HG03520 (cell line): ENCODE measurements around the gene HNRNPK.

Experiments
- ATAC-seq: cut with Tn5 transposase; IDR thresholded peaks from one replicate; pipeline ENCODE4 v1.9.1; 2021; ENCODE audit warnings: mild to moderate bottlenecking, moderate library complexity; ENCODE audit not compliant: unreplicated experiment

HNRNPK gene

GRCh38 chr9:83979812-83980394 lies at the start of gene HNRNPK:
HNRNPK (minus strand) TSS chr9:83980215; CDS start chr9:83978252, 1,963 bp downstream.
- peak; percentile 82 for ATAC-seq

- ATAC-seq = no peak
These were observed 47.2 kb upstream of the HNRNPK start for GRCh38 chr9:84027201-84027600.

- no peak for ATAC-seq
These were observed 44.1 kb upstream of the HNRNPK start for GRCh38 chr9:84024041-84024575.

DNA sequence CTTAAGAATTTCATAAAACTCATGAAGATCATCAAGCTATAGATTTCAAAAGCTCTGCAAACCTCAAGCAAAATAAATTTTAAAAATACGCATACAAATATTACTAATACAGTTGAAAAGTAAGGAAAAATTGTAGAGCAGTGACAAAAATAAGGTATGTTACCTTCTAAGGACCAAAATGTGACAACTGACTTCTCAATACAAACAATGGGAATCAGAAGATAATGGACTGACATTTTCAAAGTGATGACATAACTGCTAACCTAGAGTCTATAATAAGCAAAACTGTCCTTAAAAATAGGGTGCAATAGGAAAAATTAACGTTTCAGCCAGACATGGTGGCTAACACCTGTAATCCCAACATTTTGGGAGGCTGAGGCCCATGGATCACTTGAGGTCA lies 27.6 kb upstream of the HNRNPK start:
- ATAC-seq = no peak

GRCh38 chr9:84003246-84003645 lies 23.2 kb upstream of the HNRNPK start:
- no peak for ATAC-seq

- peak; percentile 61 for ATAC-seq
These were observed 22.3 kb upstream of the HNRNPK start for GRCh38 chr9:84002344-84002743.

DNA sequence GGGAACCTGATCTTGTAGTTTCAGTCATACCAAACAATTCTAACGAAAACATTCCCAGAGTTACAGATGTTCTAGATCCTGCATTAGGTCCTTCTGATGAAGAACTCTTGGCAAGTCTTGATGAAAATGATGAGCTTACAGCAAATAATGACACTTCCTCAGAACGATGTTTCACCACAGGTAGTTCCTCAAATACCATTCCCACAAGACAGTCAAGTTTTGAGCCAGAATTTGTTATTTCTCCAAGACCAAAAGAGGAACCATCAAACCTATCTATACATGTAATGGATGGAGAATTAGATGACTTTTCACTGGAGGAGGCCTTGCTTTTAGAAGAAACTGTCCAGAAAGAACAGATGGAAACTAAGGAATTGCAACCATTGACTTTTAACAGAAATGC lies 21.6 kb upstream of the HNRNPK start:
- ATAC-seq = no peak

- ATAC-seq = no peak
These were observed 20.2 kb upstream of the HNRNPK start for GRCh38 chr9:84000186-84000585.

DNA sequence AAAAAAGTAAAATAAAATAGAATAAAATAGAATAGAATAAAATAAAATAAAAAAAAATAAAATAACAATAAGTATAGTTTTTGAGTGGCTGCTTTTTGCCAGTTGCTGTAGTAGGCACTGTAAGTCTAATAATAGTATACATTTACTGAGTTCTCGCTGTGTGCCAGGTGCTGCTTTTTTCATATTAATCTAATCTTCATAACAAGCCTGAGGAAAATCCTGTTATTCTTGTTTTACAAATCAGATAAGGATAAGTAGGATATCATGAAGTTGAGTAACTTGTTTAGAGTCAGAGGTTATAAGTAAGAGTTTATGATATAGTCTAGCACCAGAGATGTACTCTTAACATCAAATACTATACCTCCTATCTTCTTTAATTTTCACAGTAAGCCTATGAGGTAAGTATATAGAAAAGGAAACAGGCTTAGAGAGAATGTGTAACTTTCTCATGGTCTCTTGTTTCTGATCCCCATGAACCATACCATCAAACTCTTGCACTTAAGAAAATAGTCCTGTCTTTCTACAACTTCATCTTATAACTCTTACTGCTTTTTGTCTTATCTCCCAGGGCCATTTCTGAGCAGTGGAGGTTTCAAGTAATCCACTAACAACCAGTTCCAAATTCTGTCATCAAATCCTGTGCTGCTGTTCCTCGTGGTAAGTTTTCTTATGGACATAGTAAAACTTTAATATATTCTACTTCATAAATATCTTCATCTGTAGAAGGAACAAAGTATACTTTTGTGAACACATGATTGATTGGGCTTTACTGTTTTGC lies 19.3 kb upstream of the HNRNPK start:
- ATAC-seq = no peak

GRCh38 chr9:83996126-83996525 lies 16.1 kb upstream of the HNRNPK start:
- no peak for ATAC-seq

DNA sequence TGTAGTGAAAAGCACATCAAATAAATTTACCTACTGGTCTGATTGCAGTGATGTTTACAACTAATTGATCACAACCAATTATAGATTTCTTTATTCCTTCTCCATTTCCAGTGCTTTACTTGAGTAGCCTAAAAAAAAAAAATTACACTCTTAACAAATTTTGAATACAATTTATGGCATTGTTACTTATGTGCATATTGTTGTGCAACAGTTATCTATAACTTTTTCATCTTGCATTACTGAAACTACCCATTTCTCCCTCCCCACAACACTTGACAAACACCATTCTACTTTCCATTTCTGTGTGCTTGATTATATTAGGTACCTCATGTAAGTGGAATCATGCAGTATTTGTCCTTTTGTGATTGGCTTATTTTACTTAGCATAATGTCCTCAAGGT lies 12.9 kb upstream of the HNRNPK start:
- ATAC-seq = no peak

- no peak for ATAC-seq
These were observed 12.4 kb upstream of the HNRNPK start for GRCh38 chr9:83992407-83992806.

DNA sequence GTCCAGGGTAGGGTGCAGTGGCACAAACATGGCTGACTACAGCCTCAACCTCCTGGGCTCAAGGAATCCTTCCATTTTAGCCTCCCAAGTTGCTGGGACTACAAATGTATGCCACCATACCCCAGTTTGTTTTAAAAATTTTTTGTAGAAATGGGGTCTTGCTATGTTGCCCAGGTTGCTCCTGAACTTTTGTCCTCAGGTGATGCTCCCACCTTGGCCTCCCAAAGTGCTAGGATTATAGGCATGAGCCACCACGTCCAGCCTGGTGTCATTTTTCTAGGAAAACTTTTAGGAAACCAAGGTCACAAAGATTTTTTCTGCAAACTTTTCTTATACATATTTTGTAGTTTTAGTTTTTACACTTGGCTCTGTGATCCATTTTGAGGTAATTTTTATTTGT lies 11.3 kb upstream of the HNRNPK start:
- no peak for ATAC-seq

- no peak for ATAC-seq
These were observed 8.4 kb upstream of the HNRNPK start for GRCh38 chr9:83988411-83988810.

- no peak for ATAC-seq
These were observed 7.4 kb upstream of the HNRNPK start for GRCh38 chr9:83987402-83987791.

- ATAC-seq = no peak
These were observed 6.9 kb upstream of the HNRNPK start for GRCh38 chr9:83986765-83987401.

GRCh38 chr9:83986195-83986594 lies 6.2 kb upstream of the HNRNPK start:
- ATAC-seq = peak; percentile 48

GRCh38 chr9:83981126-83981871 lies 1.3 kb upstream of the HNRNPK start:
- no peak for ATAC-seq

GRCh38 chr9:83980395-83981125 lies 545 bp upstream of the HNRNPK start, which contains the start of gene RMI1:
RMI1 (plus strand) TSS chr9:83980805; CDS start chr9:84000987, 20,182 bp downstream.
- peak; percentile 60 for ATAC-seq
